ENCODE data around the gene LYPD3.

LYPD3 gene

GRCh38 chr19:43483281-43483680, 17.9 kb upstream of the LYPD3 start:
- DNase-seq, result no peak

GRCh38 chr19:43482193-43482592, 16.8 kb upstream of the LYPD3 start:
- DNase-seq, result no peak

DNA sequence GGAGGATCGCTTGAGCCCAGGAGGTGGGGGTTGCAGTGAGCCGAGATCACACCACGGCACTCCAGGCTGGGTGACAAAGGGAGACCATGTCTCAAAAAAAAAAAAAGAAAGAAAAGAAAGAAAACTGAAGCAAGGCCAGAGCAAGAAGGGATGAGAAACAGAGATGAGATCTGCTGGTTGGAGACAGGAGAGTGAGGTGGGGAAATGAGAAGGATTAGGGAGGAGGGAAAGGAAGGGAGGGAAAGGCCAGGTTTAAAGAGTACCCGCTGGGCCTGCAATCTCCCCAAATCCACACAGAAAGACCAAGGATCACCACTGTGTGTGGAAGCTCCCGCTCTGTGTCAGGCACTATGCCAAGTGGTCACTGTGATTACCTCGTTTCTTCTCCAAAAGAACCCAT, 16.3 kb upstream of the LYPD3 start:
- no peak for DNase-seq

GRCh38 chr19:43480574-43480973, 15.2 kb upstream of the LYPD3 start:
- no peak for DNase-seq

- DNase-seq, result no peak
Measured at GRCh38 chr19:43479961-43480561, 14.7 kb upstream of the LYPD3 start.

DNA sequence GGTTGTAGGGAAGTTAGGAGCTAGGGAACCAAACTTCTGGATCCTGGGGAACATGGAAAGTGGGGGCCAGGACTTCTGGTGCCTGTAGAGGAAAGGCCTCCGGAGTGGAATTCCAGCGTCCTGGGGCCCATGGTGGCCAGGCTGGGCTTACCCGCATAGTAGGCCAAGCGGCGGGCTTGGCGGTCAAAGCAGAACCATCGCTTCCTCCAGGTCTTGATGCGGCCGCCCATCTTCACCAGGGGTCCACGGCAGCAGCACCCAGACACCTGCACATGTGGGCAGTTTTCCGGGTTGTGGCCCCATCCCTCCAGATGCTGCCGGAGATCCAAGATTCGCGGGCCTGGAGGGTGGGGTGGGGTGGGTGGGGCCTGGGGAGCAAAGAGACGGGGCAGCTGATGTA, 13.8 kb upstream of the LYPD3 start:
- no peak for DNase-seq

DNA sequence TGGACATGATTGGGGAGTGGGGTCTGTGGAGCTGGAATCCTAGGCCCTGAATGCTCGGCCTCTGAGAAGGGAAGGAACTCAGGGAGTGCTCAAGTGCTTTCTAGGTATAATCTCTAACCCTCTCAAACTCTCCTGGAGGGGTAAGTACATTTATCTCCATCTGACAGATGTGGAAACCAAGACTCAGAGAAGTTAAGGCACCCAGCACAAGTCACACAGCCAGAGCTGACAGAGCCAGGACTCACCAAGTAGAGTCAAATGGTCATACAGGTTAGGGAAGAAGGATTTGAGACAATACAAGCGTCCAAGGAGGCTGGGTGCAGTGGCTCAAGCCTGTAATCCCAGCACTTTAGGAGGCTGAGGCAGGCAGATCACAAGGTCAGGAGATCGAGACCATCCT, 12.9 kb upstream of the LYPD3 start:
- no peak for DNase-seq

- no peak for DNase-seq
Measured at GRCh38 chr19:43476606-43477005, 11.2 kb upstream of the LYPD3 start.

DNA sequence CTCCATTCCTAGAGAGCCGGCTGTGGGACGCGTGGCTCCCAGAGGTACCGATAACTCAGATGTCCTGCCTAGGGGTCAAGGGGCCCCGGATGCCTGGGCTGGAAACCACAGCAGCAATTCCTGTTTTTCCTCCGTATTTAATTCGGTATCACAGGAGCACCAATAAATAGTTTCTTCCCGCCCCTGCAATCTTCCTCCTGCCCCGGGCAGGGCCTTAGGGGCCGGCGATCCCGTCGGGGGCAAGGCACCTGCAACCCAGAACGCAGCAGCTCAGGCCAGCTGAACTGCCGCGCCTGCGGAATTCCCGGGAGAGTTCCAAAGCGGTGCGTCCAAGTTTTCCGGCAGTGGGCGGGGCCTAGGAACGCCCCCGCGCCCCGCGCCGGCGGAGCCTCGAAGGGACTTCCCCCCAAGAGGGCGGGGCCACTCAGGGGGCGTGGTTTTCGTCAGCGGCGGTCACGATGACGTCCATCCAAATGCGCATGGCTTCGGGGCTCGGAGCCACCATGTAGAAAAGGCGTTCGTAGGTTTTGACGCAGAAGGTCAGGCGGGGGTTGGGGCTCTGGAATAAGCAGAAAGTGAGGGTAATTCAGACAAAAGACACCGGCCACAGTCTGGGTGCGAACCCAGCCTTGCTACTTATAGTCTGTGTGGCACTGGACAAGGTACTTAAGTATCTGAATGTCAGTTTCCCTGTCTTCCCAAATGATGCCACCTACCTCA, 9.7 kb upstream of the LYPD3 start:
- DNase-seq, result no peak

- DNase-seq, result no peak
Measured at GRCh38 chr19:43474487-43474886, 9.1 kb upstream of the LYPD3 start.

DNA sequence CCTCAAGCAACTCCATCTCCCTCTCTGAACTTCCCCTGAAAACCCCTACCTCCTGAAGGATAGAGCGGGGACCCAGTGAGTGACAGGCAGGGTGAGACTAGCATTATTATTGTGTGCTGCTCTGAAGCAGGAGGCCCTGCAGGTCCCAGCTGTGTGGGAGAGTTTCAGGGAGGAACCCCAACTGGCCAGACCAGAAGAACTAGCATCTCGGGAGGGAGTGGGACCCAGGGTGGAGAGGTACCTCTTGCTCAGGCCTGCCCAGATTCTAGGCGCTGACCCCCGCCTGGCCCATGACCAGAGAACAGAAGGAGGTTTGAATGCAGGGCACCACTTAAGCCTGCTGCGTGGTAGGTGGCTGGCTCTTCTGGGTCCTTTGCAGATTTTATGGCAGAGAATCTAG, 5.7 kb upstream of the LYPD3 start:
- no peak for DNase-seq

DNA sequence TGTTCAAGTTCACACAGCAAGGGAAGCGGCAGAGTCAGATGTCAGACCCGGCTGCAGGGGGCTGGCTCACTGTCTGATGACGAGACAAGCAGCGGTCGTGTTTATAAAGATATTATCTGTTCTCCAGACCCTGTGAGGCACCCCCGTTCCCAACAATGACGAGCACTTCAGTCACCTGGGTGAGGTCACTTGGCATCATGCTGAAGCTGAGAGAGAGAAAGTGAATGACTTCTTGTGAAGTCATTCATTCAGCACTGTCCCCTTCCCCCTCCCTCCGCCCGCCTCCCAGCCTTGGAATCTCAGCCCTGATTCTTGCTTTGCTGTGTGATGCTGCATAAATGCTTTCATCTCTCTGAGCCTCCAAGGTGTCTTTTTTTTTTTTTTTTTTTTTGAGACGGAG, 4.9 kb upstream of the LYPD3 start:
- DNase-seq, result no peak

GRCh38 chr19:43469160-43469480, 3.7 kb upstream of the LYPD3 start:
- no peak for DNase-seq

DNA sequence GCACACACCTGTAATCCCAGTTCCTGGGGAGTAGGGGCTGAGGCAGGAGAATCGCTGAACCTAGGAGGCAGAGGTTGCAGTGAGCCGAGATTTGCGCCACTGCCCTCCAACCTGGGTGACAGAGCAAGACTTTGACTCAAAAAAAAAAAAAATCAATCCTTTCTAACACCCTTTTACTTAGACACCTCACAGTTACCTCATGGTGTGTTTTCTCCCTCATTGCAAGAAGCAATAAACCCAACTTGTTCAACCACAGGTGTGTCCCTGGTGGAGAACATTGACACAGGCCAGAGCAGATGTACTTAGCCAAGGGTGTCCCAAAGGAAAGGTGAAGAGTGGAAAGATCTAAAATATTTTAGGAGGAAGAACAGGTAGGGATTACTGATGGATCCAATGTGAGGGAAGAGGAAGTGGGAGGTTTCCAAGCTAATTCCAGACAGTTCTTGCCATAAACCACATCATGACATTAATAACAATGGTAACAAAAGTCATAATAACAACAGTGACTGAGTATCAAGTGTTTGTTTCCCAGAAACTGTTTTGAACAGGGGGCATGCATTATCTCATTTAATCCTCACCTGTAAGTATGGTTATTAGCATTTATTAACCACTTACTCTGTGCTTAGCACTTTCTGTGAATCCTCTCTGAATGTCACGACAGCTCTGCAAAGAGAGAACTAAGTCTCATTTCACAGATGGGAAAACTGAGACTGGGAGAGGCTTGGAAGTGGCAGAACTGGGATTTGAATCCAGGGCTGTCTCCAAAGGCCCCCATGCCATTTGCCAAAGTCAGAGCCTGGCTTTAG, 3.1 kb upstream of the LYPD3 start:
- DNase-seq, result no peak

DNA sequence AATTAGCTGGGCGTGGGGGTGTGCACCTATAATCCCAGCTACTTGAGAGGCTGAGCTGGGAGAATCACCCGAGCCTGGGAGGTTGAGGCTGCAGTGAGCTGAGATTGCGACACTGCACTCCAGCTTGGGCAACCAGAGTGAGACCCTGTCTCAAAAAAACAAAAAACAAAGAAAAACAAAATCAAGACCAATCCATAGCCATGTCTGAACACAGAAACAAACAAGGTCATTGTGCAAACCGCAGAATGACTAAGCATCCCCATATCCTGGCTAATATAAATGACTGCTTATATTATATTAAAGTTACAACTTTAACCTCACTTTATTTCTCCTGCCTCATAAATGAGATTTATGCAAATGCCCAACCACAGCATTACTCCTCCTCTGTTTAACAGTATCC, 2.3 kb upstream of the LYPD3 start:
- DNase-seq, result no peak

GRCh38 chr19:43467276-43467675, 1.9 kb upstream of the LYPD3 start:
- no peak for DNase-seq

DNA sequence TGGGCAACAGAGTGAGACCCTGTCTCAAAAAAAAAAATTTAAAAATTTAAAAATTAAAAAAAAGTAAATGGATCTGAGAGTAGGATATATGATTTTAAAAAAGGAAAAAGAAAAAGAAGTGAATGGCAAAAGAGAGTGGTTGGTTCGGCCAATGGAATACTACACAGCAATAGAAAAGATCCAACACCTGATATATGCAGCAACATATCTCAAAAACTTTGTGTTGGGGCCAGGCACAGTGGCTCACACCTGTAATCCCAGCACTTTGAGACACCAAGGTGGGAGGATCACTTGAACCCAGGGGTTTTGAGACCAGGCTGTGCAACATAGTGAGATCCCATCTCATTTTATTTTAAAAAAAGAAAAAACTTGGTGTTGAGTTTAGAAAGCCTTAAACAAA, 1.4 kb upstream of the LYPD3 start:
- no peak for DNase-seq

DNA sequence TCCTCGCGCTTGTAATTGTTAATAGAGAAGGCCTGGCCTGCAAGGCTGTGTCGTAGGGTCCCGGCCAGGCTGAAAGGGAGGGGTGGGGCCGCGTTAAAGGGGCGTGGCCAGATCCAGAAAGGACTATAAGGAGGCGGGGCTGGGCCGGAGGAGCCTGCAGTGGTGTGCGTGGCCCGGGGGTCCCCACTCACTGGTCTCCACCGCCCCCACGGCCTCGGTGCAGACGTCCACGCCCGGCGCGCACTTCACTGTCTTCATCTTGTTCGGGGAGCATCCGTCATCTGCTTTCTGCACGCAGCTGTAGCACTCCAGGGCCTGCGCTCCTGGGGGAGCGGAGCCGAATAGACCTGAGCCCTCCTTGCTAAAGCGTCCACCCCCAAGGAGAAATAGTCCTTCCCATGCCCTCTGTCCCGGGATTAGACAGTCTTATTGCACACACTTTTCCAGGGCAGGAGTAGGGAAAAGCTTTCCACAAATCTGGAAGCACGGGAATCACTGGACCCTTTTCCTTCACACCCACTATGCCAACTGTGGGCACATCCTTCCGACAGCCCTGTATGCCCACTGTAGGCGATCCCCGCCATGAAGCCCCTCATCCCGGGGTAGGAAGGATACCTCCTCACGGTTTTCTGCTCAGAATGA, 1.2 kb downstream of the LYPD3 start:
- no peak for DNase-seq

- no peak for DNase-seq
Measured at GRCh38 chr19:43463381-43464133, 1.9 kb downstream of the LYPD3 start.

DNA sequence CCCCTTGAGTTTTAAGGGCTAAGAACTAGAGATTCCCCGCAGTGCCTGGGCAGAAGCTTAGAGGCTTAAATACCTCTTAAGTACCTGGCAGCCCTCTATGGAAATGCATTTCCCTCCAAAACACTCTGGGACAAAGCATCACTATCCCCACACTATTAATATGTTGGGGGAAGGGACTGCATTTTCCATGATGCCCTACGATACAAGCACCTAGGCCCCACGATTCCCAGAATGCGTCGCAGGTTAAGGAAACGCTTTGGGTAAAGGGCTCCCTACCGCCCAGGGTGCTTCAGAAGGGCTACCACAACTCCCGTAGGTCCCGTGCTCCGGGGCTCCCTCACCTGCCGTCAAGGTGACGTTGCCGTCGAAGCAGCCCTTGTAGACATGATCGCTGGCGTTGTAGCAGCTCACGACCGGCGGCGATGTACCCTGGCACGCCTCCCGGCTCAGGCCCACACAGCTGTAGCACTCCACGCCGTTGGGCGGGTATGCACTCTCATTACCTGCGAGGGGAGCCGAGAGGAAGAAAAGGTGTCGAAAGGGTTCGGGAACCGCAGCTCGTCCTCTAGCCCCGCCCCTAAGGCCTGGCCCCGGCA, 2.5 kb downstream of the LYPD3 start:
- DNase-seq, result no peak

DNA sequence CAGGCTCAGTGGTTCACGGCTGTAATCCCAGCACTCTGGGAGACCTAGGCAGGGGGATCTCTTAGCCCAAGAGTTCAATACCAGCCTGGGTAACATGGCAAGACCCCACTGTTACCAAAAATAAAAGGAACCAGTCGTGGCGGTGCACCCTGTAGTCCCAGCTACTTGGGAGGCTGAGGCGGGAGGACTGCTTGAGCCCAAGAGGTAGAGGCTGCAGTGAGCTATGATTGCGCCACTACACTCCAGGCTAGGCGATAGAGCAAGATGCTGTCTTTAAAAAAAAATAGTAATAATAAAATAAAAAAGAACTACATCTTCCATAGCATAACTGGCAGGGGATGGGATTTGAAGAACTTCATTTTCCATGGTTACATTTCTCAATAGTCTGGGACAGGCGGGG, 3.0 kb downstream of the LYPD3 start:
- DNase-seq, result no peak

GRCh38 chr19:43461303-43461702, 4.1 kb downstream of the LYPD3 start:
- no peak for DNase-seq
